Measurements from ENCODE around the gene NUP210L.

Gene NUP210L

DNA sequence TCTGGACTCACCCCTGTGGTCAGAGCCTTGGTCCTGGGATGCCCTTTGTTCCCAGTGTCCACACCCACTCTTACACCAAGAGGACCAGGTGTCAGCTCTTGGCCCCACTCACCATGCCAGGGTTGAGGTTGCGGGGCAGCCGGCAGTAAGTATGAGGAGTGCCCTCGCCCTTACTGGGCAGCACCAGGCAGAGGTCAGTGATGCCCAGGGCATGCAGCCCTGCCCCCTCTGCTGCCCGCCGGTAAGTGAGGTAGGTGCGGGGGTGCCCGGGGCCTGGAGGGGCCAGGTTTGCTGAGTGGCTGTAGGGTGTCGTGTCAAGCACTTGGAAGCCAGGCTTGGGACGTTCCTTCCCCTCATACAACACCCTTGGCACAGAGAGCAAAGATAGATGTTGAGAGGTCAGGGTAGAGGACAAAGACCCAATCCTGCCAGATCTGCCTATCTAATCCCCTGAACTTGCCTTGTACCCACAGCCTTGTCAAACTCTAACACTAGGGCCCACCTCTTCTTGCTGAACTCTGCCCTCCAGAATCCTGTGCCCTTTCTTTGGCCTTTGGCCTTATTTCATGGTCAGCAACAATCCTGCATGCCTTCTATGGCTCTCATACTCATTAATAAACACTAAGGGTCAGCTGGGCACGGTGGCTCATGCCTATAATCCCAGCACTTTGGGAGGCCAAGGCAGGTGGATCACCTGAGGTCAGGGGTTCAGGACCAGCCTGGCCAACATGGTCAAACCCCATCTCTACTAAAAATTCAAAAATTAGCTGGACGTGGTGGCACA lies 211.9 kb downstream of the NUP210L start:
- TF ChIP-seq, protein P1, sequence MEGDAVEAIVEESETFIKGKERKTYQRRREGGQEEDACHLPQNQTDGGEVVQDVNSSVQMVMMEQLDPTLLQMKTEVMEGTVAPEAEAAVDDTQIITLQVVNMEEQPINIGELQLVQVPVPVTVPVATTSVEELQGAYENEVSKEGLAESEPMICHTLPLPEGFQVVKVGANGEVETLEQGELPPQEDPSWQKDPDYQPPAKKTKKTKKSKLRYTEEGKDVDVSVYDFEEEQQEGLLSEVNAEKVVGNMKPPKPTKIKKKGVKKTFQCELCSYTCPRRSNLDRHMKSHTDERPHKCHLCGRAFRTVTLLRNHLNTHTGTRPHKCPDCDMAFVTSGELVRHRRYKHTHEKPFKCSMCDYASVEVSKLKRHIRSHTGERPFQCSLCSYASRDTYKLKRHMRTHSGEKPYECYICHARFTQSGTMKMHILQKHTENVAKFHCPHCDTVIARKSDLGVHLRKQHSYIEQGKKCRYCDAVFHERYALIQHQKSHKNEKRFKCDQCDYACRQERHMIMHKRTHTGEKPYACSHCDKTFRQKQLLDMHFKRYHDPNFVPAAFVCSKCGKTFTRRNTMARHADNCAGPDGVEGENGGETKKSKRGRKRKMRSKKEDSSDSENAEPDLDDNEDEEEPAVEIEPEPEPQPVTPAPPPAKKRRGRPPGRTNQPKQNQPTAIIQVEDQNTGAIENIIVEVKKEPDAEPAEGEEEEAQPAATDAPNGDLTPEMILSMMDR (IDR thresholded peaks at IDR 0.05; ENCODE audit: control insufficient read depth, insufficient read depth, low read depth, low read length, missing control alignments), result no peak
- H3K4me3 ChIP-seq (ENCODE audit: control insufficient read depth, low read depth, low read length), result no peak overlapping the region
- DNase-seq (ENCODE audit: low read depth), result no peak

Data from AG09309 (cell line).